Stomach (tissue), 4 donors: ENCODE results near the gene PGPEP1.

Experiments used
- CTCF ChIP-seq, 7 experiments: fragments of 450-650 bp in 4 of 7; fragments of 200-600 bp in 3 of 7; sonication (generic) in 3 of 7; IDR thresholded peaks; one replicate each; pipeline ENCODE4 v1.5.1; 2016 to 2019; ENCODE audit warnings: antibody characterized with exemption in 7 of 7, control low read depth in 2 of 7, mild to moderate bottlenecking in 1 of 7
- POLR2A ChIP-seq, 4 donors: fragments of 450-650 bp; IDR thresholded peaks; one replicate each; pipeline ENCODE4 v1.6.1; 2016; ENCODE audit warnings: antibody characterized with exemption in 4 of 4, control low read depth in 2 of 4, mild to moderate bottlenecking in 1 of 4, moderate library complexity in 1 of 4
- POLR2AphosphoS5 ChIP-seq, 3 donors: sonication (generic); formaldehyde crosslinking; IDR thresholded peaks; one replicate each; pipeline ENCODE4 v1.6.1; 2016; ENCODE audit warnings: antibody characterized with exemption in 3 of 3

- no peak for TF ChIP-seq CTCF (IDR thresholded peaks at IDR 0.05)
- no peak for TF ChIP-seq POLR2A (IDR thresholded peaks at IDR 0.05)
- no peak for TF ChIP-seq POLR2AphosphoS5 (IDR thresholded peaks at IDR 0.05)
Observed at GRCh38 chr19:18298601-18299000, 41.8 kb upstream of the PGPEP1 start.
